K562 (cell line): ENCODE data around the gene MALAT1. TPM values are rescaled to one million over a fixed set of nuclear protein-coding genes. Genes with fewer than 3 reads are reported as not detected.

Experiments used
- ARNT ChIP-seq, 2 experiments: fragments of 450-650 bp; IDR thresholded peaks; 2 replicates each; pipeline ENCODE4 v1.6.1; 2016; ENCODE audit warnings: mild to moderate bottlenecking in 1 of 2
- BCL6 ChIP-seq: fragments of 250-450 bp; sonication (Bioruptor Pico); IDR thresholded peaks from 2 replicates; pipeline ENCODE4 v1.4.0; 2020
- BRD9 ChIP-seq: fragments of 450-650 bp; IDR thresholded peaks from 2 replicates; pipeline ENCODE4 v1.6.1; 2018; ENCODE audit warnings: low read depth; ENCODE audit not compliant: partially characterized antibody
- CBFA2T2 ChIP-seq: fragments of 450-650 bp; conservative IDR thresholded peaks from 2 replicates; pipeline ENCODE4 v1.6.1; 2017; ENCODE audit warnings: mild to moderate bottlenecking
- CBX1 ChIP-seq: sonication (generic); IDR thresholded peaks from 2 replicates; pipeline ENCODE4 v1.6.1; 2016; ENCODE audit warnings: antibody characterized with exemption, low read depth, mild to moderate bottlenecking
- CBX3 ChIP-seq, 2 experiments: IDR thresholded peaks; 1 replicate in 1 of 2; 2 replicates in 1 of 2; pipeline ENCODE4 v1.6.1; 2012; ENCODE audit warnings: inconsistent platforms in 2 of 2, low read length in 2 of 2, borderline replicate concordance in 1 of 2, control low read depth in 1 of 2
- CHD1 ChIP-seq: fragments of 200-600 bp; sonication (generic); IDR thresholded peaks from one replicate; pipeline ENCODE4 v1.6.1; 2012; ENCODE audit warnings: mild to moderate bottlenecking, moderate library complexity, low read length, inconsistent platforms
- DACH1 ChIP-seq: fragments of 450-650 bp; IDR thresholded peaks from 2 replicates; pipeline ENCODE4 v1.6.1; 2018; ENCODE audit not compliant: partially characterized antibody
- DNMT1 ChIP-seq: fragments of 450-650 bp; IDR thresholded peaks from 2 replicates; pipeline ENCODE4 v1.6.1; 2016; ENCODE audit warnings: antibody characterized with exemption, mild to moderate bottlenecking
- ELF4 ChIP-seq: fragments of 450-650 bp; formaldehyde crosslinking; IDR thresholded peaks from 2 replicates; pipeline ENCODE4 v1.4.0; 2022; ENCODE audit warnings: missing genetic modification characterization
- HMG20A ChIP-seq: fragments of 450-650 bp; formaldehyde crosslinking; conservative IDR thresholded peaks from 2 replicates; pipeline ENCODE4 v1.4.0; 2020; ENCODE audit warnings: mild to moderate bottlenecking, mixed read lengths
- MXI1 ChIP-seq: IDR thresholded peaks from 2 replicates; pipeline ENCODE4 v1.6.1; 2011; ENCODE audit warnings: low read depth, mild to moderate bottlenecking, improper control_type of control experiment, low read length
- NBN ChIP-seq: fragments of 450-650 bp; IDR thresholded peaks from 2 replicates; pipeline ENCODE4 v1.6.1; 2016; ENCODE audit warnings: low read depth, mild to moderate bottlenecking
- NCOA2 ChIP-seq, 2 experiments: fragments of 450-650 bp; IDR thresholded peaks; 2 replicates each; pipeline ENCODE4 v1.6.1; 2018; ENCODE audit warnings: mild to moderate bottlenecking in 2 of 2, moderate library complexity in 1 of 2; ENCODE audit not compliant: partially characterized antibody in 2 of 2
- POLR2H ChIP-seq: IDR thresholded peaks from 2 replicates; pipeline ENCODE4 v1.6.1; 2016; ENCODE audit warnings: missing genetic modification characterization, low read depth, mild to moderate bottlenecking, control low read depth, missing compliant biosample characterization, moderate library complexity
- PRPF4 ChIP-seq: fragments of 200-400 bp; formaldehyde crosslinking; IDR thresholded peaks from one replicate; pipeline ENCODE4 v1.6.1; 2017; ENCODE audit warnings: low read length, low read depth, mild to moderate bottlenecking; ENCODE audit not compliant: insufficient read depth, poor library complexity, severe bottlenecking
- SREBF1 ChIP-seq: fragments of 150-350 bp; IDR thresholded peaks from 2 replicates; pipeline ENCODE4 v1.6.1; 2014; ENCODE audit warnings: antibody characterized with exemption, low read depth, low read length, borderline replicate concordance
- TARDBP ChIP-seq: fragments of 450-650 bp; IDR thresholded peaks from 2 replicates; pipeline ENCODE4 v1.6.1; 2016
- ZKSCAN8 ChIP-seq: fragments of 200-800 bp; sonication (Bioruptor generic); IDR thresholded peaks from 2 replicates; pipeline ENCODE4 v1.6.1; 2016; ENCODE audit warnings: missing genetic modification characterization, missing compliant biosample characterization
- ZNF354B ChIP-seq: fragments of 250-450 bp; sonication (Bioruptor Pico); IDR thresholded peaks from 2 replicates; pipeline ENCODE4 v1.4.0; 2020
- ZNF431 ChIP-seq: sonication (generic); formaldehyde crosslinking; IDR thresholded peaks from 2 replicates; pipeline ENCODE4 v1.8.0; 2022; ENCODE audit warnings: mild to moderate bottlenecking, missing genetic modification reagents
- ZNF77 ChIP-seq: fragments of 250-450 bp; sonication (Bioruptor Pico); IDR thresholded peaks from 2 replicates; pipeline ENCODE4 v1.5.0; 2020
- ZNF780A ChIP-seq: fragments of 250-450 bp; sonication (Bioruptor Pico); IDR thresholded peaks from 2 replicates; pipeline ENCODE4 v1.5.0; 2021; ENCODE audit warnings: mild to moderate bottlenecking
- ZNF830 ChIP-seq: fragments of 250-450 bp; sonication (Bioruptor Pico); IDR thresholded peaks from 2 replicates; pipeline ENCODE4 v1.5.0; 2021; ENCODE audit warnings: mild to moderate bottlenecking
- polyA plus RNA-seq, 8 experiments: library from polyadenylated mRNA; depleted of rRNA in 4 of 8; stranded (reverse) in 5 of 8; unstranded in 3 of 8; fragments of >200 nt; fragmentation: Nextera tagmentation in 2 of 8; fragmentation: Illumina TruSeq in 1 of 8; extraction: Ambion mirVana in 2 of 8; extraction: Trizol in 1 of 8; gene quantifications; 2 replicates each; pipeline versions ENCODE4 v1.2.1 to v1.2.3, GENCODE V29; 2011 to 2014; ENCODE audit warnings: inconsistent platforms in 1 of 8, missing spikeins in 1 of 8
- total RNA-seq, 7 experiments: library from RNA; depleted of rRNA in 6 of 7; stranded (reverse); fragments of >200 nt in 6 of 7; fragmentation: Illumina TruSeq in 2 of 7; extraction: Trizol in 2 of 7; gene quantifications; 2 replicates each; pipeline versions ENCODE4 v1.2.1 to v1.2.3, GENCODE V29; 2011 to 2021; ENCODE audit warnings: low replicate concordance in 1 of 7
- TF ChIP-seq, protein P1 (sequence below): sonication (generic); formaldehyde crosslinking; IDR thresholded peaks from 2 replicates; pipeline ENCODE4 v1.9.0; 2022; ENCODE audit warnings: mild to moderate bottlenecking, missing genetic modification reagents
- TF ChIP-seq, protein P2 (sequence below), 2 experiments: fragments of 450-650 bp in 1 of 2; sonication (generic) in 1 of 2; formaldehyde crosslinking; conservative IDR thresholded peaks; 2 replicates each; pipeline versions ENCODE4 v1.4.0 to v1.8.1; 2020 to 2022; ENCODE audit warnings: mild to moderate bottlenecking in 1 of 2, missing genetic modification reagents in 1 of 2
- TF ChIP-seq, protein P3 (sequence below): sonication (generic); formaldehyde crosslinking; IDR thresholded peaks from 2 replicates; pipeline ENCODE4 v1.8.1; 2023; ENCODE audit warnings: mild to moderate bottlenecking, missing genetic modification reagents

The MALAT1 gene
- total and polyA plus RNA-seq, 9 of the 15 experiments (the other 6 are each of a cell fraction or from before 2014, with no cell fraction given), result 363 to 8,715 (median 2,351) TPM

DNA sequence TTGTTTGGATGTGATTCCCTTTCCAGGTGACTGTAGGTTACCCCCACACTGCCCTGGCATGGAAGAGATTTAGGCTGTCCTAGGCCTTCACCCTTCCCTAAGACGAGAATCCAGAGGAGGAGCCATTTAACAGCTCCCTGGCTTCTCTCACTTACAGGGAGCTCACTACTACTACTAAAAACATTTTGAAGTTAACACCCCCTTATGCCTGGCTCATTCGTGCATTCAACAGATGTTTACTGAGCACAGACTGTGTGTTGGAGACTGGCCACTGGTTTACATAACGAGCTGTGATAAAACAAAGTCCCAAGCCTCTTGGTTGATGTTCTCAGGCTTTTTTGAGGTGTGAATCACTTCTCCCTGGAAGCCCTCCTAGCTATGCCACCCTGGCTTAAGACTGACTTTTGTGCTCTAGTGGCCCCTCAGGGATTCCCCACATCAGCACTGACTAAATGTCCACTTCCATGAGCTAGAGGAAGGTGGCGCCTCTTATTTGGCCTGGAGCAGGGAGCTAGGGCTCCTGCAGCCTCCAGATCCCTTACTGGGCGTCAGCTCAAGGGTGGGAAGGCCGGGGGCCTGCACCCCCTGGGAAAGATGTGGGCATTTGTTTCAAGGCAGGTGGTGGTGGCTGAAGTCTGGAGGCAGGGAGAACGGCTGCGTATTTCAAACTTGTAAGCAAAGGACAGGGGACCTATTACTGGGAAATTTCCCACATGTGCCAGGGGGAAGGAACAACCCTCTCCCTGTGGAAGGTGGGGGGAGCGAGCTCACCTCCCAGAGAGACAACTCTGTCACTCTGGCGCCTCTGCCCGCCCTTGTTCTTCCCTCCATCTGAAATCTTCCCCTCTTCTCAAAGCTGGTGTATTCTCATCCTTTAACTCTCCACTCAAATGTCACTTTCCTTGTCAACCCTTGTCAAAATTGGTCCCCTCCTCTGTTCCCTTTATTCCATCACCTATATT is 19.4 kb upstream of the MALAT1 start (continued):
- TF ChIP-seq ZKSCAN8 (0 out of 2 replicates have a peak, but pooled peaks have one; percentile 78), ZNF780A (CRISPR knock-in tag) (no peak), NBN (no peak), DACH1 (no peak), ELF4 (no peak), CBX3 (IDR thresholded peaks at IDR 0.05; ENCODE audit: borderline replicate concordance in 1 of 2, low read length in 2 of 2) (no peak), ZNF431 (CRISPR knock-in tag) (no peak), DNMT1 (no peak), NCOA2 (IDR thresholded peaks at IDR 0.05; ENCODE audit: partially characterized antibody in 2 of 2) (no peak), CBFA2T2 (no peak), SREBF1 (0 out of 2 replicates have a peak, but pooled peaks have one; percentile 11), BRD9 (peak; percentile 46), CBX1 (no peak), PRPF4 (no peak), ZNF77 (CRISPR knock-in tag) (no peak), MXI1 (no peak), ZNF354B (CRISPR knock-in tag) (no peak), BCL6 (CRISPR knock-in tag) (no peak), ZNF830 (CRISPR knock-in tag) (no peak), TARDBP (no peak), CHD1 (peak; percentile 45), HMG20A (no peak), ARNT (IDR thresholded peaks at IDR 0.05) (no peak), POLR2H (tag) (no peak)
- TF ChIP-seq, protein P1, sequence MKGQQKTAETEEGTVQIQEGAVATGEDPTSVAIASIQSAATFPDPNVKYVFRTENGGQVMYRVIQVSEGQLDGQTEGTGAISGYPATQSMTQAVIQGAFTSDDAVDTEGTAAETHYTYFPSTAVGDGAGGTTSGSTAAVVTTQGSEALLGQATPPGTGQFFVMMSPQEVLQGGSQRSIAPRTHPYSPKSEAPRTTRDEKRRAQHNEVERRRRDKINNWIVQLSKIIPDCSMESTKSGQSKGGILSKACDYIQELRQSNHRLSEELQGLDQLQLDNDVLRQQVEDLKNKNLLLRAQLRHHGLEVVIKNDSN (CRISPR knock-in tag), result no peak
- TF ChIP-seq, protein P2, sequence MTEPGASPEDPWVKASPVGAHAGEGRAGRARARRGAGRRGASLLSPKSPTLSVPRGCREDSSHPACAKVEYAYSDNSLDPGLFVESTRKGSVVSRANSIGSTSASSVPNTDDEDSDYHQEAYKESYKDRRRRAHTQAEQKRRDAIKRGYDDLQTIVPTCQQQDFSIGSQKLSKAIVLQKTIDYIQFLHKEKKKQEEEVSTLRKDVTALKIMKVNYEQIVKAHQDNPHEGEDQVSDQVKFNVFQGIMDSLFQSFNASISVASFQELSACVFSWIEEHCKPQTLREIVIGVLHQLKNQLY (CRISPR knock-in tag; conservative IDR thresholded peaks at IDR 0.05), result no peak
- TF ChIP-seq, protein P3, sequence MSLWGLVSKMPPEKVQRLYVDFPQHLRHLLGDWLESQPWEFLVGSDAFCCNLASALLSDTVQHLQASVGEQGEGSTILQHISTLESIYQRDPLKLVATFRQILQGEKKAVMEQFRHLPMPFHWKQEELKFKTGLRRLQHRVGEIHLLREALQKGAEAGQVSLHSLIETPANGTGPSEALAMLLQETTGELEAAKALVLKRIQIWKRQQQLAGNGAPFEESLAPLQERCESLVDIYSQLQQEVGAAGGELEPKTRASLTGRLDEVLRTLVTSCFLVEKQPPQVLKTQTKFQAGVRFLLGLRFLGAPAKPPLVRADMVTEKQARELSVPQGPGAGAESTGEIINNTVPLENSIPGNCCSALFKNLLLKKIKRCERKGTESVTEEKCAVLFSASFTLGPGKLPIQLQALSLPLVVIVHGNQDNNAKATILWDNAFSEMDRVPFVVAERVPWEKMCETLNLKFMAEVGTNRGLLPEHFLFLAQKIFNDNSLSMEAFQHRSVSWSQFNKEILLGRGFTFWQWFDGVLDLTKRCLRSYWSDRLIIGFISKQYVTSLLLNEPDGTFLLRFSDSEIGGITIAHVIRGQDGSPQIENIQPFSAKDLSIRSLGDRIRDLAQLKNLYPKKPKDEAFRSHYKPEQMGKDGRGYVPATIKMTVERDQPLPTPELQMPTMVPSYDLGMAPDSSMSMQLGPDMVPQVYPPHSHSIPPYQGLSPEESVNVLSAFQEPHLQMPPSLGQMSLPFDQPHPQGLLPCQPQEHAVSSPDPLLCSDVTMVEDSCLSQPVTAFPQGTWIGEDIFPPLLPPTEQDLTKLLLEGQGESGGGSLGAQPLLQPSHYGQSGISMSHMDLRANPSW (CRISPR knock-in tag), result no peak; the same call in 1 of the 2 replicates
